Adrenal gland (tissue), 5 donors: Measurements from ENCODE around the gene FKBP10.
"Not testable (repeated sequence)": the region's sequence is repeated elsewhere in the genome, so short reads cannot be mapped to it uniquely, and the experiment has no call there.

Experiments used
- POLR2A ChIP-seq, 2 donors: fragments of 450-650 bp; IDR thresholded peaks; one replicate each; pipeline ENCODE4 v1.6.1; 2017; ENCODE audit warnings: antibody characterized with exemption in 2 of 2, mild to moderate bottlenecking in 2 of 2, moderate library complexity in 1 of 2
- TF ChIP-seq, protein P1 (sequence below), 6 experiments: fragments of 450-650 bp in 4 of 6; fragments of 200-600 bp in 2 of 6; sonication (generic) in 1 of 6; IDR thresholded peaks; 1 replicate in 5 of 6; 2 replicates in 1 of 6; pipeline versions ENCODE4 v1.5.1 to v1.8.0; 2016 to 2021; ENCODE audit warnings: antibody characterized with exemption in 6 of 6, mild to moderate bottlenecking in 2 of 6, moderate library complexity in 1 of 6
- donor health status: DM: no; HTN: no; CAD: no.

DNA sequence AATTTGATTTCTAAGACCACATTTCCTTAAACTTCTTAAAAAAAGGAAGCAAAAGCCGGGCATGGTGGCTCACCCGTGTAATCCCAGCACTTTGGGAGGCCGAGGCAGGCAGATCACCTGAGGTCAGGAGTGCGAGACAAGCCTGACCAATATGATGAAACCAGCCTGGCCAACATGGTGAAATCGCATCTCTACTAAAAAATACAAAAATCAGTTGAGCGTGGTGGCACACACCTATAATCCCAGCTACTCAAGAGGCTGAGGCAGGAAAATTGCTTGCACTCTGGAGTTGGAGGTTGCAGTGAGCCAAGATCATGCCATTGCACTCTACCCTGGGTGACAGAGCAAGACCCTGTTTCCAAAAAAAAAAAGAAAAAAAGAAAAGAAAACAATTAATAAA lies 28.0 kb downstream of the FKBP10 start:
- not testable (repeated sequence) for TF ChIP-seq POLR2A (IDR thresholded peaks at IDR 0.05)
- TF ChIP-seq, protein P1, sequence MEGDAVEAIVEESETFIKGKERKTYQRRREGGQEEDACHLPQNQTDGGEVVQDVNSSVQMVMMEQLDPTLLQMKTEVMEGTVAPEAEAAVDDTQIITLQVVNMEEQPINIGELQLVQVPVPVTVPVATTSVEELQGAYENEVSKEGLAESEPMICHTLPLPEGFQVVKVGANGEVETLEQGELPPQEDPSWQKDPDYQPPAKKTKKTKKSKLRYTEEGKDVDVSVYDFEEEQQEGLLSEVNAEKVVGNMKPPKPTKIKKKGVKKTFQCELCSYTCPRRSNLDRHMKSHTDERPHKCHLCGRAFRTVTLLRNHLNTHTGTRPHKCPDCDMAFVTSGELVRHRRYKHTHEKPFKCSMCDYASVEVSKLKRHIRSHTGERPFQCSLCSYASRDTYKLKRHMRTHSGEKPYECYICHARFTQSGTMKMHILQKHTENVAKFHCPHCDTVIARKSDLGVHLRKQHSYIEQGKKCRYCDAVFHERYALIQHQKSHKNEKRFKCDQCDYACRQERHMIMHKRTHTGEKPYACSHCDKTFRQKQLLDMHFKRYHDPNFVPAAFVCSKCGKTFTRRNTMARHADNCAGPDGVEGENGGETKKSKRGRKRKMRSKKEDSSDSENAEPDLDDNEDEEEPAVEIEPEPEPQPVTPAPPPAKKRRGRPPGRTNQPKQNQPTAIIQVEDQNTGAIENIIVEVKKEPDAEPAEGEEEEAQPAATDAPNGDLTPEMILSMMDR (IDR thresholded peaks at IDR 0.05): not testable (repeated sequence)
